MM.1S (cell line): ENCODE results near the gene SHQ1.

Experiments
- EZH2 ChIP-seq: fragments of 300-600 bp; sonication (generic); optimal IDR thresholded peaks from 2 replicates; pipeline ENCODE3; 2017; ENCODE audit warnings: low read depth, mild to moderate bottlenecking, antibody characterized with exemption, low read length, mixed read lengths
- TF ChIP-seq, protein P1 (sequence below): fragments of 300-600 bp; sonication (generic); IDR thresholded peaks from 2 replicates; pipeline ENCODE4 v1.5.1; 2016; ENCODE audit warnings: antibody characterized with exemption, low read length, mixed read lengths

DNA sequence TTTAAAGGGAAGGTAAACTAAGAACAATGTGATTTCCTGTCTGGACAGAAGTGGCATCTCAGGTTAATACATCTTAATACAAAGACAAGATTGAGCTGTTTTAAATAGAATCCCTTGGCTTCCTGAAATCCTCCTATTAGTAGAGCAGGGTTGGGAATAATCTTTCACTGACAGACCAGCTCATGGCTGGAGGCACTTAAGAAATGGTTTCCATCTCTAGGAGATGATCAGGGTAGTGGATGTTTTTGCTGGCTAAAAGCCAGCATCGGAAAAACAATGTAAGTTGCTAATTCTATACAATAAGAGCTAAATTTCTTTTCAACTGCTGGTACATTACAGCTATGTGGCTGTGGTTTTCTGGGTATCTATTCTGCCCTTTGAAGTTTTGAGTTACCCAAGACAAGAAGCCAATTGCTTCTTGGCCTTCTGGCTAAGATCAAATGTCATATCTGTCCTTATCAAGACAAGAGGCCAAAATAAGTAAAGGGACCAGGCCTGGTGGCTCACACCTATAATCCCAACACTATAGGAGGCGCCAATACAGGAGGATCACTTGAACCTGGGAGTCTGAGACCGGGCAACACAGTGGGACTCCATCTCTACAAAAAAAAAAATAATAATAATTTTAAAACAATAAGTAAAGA, 49.6 kb downstream of the SHQ1 start:
- TF ChIP-seq, protein P1, sequence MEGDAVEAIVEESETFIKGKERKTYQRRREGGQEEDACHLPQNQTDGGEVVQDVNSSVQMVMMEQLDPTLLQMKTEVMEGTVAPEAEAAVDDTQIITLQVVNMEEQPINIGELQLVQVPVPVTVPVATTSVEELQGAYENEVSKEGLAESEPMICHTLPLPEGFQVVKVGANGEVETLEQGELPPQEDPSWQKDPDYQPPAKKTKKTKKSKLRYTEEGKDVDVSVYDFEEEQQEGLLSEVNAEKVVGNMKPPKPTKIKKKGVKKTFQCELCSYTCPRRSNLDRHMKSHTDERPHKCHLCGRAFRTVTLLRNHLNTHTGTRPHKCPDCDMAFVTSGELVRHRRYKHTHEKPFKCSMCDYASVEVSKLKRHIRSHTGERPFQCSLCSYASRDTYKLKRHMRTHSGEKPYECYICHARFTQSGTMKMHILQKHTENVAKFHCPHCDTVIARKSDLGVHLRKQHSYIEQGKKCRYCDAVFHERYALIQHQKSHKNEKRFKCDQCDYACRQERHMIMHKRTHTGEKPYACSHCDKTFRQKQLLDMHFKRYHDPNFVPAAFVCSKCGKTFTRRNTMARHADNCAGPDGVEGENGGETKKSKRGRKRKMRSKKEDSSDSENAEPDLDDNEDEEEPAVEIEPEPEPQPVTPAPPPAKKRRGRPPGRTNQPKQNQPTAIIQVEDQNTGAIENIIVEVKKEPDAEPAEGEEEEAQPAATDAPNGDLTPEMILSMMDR: no peak
- no peak for TF ChIP-seq EZH2
